Epithelial cell of alveolus of lung (primary cell): ENCODE results near the gene CCDC186. TPM values are rescaled to one million over a fixed set of nuclear protein-coding genes. Genes with fewer than 3 reads are reported as not detected.

Experiments used
- total RNA-seq: library from RNA; depleted of rRNA; stranded (reverse); fragments of >200 nt; gene quantifications from 2 replicates; pipeline ENCODE4 v1.2.1, GENCODE V29; 2015

The CCDC186 gene
- 7.0 and 8.9 TPM in 2 replicates for total RNA-seq

GRCh38 chr10:114173921-114174694 is at the start of gene CCDC186:
Gene CCDC186, minus strand, starts transcription at chr10:114174203. Its CDS starts 10,935 bp downstream, at chr10:114163268.

GRCh38 chr10:114179148-114179547 is 5.1 kb upstream of the CCDC186 start, which contains the start of gene TDRD1:
Gene TDRD1, plus strand, starts transcription at chr10:114179353. Its CDS starts 8,479 bp downstream, at chr10:114187832.

Other genes with a start within 250 kb of the CCDC186 start
- 0.13 TPM in 1 of 2 replicates, not detected in the other for gene ADRB1, start 130.3 kb downstream of the CCDC186 start, total RNA-seq
- gene TDRD1, start 5.2 kb upstream of the CCDC186 start, total RNA-seq, result not detected in 2 replicates
- not detected in 2 replicates for gene VWA2, start 65.1 kb upstream of the CCDC186 start, total RNA-seq
- 5.3 and 8.8 TPM in 2 replicates for gene AFAP1L2, start 230.3 kb upstream of the CCDC186 start, total RNA-seq